HCEC 1CT (cell line): ENCODE results near the gene LIMK2.
"Not testable (repeated sequence)": the region's sequence is repeated elsewhere in the genome, so short reads cannot be mapped to it uniquely, and the experiment has no call there.

ENCODE experiments used
- DNase-seq: peaks from one replicate; pipeline ENCODE4 v3.0.0-alpha.2; 2017

LIMK2 gene

GRCh38 chr22:31211862-31212730, at the start of gene LIMK2:
Gene LIMK2, plus strand, starts transcription at chr22:31212298. Its CDS starts 111 bp downstream, at chr22:31212409.
- DNase-seq, result peak; percentile 85

- DNase-seq, result no peak
Measured at GRCh38 chr22:31170971-31171370, 41.1 kb upstream of the LIMK2 start.

DNA sequence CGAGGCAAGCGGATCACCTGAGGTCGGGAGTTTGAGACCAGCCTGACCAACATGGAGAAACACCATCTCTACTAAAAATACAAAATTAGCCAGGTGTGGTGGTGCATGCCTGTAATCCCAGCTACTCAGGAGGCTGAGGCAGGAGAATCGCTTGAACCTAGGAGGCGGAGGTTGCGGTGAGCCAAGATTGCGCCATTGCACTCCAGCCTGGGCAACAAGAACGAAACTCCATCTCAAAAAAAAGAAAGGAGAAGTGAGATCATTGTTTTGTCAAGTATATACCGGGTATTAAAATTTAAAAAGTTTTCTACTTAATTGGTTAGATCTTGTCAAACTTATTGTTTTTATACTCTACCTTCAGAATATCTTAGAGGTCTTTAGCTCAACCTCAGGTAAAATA, 40.4 kb upstream of the LIMK2 start:
- not testable (repeated sequence) for DNase-seq

- peak; percentile 92 for DNase-seq
Measured at GRCh38 chr22:31173386-31174145, 38.5 kb upstream of the LIMK2 start.

- DNase-seq, result no peak
Measured at GRCh38 chr22:31176923-31177322, 35.2 kb upstream of the LIMK2 start.

DNA sequence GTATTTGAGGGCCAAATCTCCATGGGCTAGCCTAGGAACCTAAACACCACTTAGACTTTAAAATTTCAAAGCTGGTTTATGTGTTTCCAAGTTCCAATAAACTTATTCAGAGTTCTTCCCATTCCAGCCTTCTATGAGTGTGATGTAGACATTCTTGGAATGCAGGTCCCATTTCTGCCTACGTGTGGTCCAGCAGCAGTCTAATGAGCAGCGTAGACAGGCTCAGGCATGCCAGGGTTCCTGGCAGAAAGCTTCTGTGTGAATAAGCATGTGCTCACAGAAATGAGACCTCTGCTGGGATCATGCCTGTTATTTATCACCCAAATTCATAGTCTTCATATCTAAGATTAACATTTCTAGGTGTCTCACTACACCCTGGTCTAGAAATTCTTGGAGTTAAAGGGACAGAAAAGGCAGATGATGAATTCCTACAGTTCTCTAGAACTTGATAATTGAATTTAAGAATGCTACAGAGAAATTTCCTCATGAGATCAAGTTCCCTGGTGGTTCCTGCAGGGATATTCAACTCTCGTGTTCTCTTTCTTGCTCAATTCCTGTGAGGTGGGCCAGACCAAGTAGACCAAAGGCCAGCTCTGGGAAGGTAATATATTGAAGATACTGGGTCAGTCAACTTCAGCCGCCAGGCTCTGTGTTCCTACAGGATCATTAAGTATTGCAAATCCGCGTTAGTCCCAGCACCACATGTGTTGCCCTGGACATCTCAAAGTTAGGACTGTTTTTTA, 34.5 kb upstream of the LIMK2 start:
- DNase-seq, result peak; percentile 93

DNA sequence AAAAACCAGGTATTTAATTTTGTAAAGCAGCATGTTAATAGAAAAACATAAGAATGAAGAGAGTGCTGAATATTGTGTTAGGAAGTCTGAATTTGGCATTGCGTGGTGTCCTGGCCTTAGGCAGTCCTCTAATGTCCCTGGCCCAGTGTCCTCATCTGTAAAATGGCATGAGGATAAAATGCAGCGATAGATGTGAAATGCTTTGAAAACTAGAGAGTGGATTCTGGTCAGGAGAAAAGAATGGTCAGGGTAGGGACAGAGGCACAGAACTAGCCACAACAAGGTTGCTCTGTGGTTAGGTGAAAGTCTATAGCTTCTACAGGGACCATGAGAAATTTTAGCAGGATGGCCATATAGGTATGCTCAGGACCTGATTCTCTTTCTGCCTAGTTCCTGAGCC, 33.2 kb upstream of the LIMK2 start:
- DNase-seq, result no peak

GRCh38 chr22:31179345-31179744, 32.8 kb upstream of the LIMK2 start:
- no peak for DNase-seq

DNA sequence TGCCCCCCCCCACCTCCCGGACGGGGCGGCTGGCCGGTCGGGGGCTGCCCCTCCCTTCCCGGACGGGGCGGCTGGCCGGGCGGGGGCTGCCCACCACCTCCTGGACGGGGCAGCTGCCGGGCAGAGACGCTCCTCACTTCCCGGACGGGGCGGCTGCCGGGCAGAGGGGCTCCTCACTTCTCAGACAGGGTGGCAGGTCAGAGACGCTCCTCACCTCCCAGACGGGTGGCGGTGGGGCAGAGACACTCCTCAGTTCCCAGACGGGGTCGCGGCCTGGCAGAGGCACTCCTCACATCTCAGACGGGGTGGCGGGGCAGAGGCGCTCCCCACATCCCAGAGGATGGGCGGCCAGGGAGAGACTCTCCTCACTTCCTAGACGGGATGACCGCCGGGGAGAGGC, 28.1 kb upstream of the LIMK2 start:
- no peak for DNase-seq

GRCh38 chr22:31185056-31185455, 27.0 kb upstream of the LIMK2 start:
- DNase-seq, result no peak

- no peak for DNase-seq
Measured at GRCh38 chr22:31187627-31188026, 24.5 kb upstream of the LIMK2 start.

GRCh38 chr22:31192513-31192912, 19.6 kb upstream of the LIMK2 start:
- no peak for DNase-seq

GRCh38 chr22:31193092-31193491, 19.0 kb upstream of the LIMK2 start:
- DNase-seq, result no peak

GRCh38 chr22:31194681-31195080, 17.4 kb upstream of the LIMK2 start:
- not testable (repeated sequence) for DNase-seq

DNA sequence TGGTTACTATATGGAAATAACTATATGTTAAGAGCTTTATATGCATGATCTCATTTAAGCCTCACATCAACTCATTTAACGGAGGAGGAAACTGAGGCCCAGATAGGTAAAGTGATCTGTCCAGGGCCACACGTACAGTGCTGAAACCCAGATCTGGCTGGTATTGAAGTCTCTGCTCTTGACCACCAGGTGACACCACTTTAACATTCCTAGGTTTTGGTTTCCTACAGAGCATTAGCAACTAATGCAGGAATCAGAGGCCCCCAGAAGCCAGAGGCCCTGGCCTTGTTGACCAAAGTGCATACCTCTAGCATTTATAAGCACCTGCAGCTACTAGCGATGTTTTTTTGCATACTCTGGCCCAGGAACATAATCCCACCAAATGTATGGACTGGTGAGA, 12.9 kb upstream of the LIMK2 start:
- DNase-seq, result no peak

GRCh38 chr22:31204352-31204984, 7.6 kb upstream of the LIMK2 start:
- DNase-seq, result not testable (repeated sequence)

- not testable (repeated sequence) for DNase-seq
Measured at GRCh38 chr22:31205059-31205458, 7.0 kb upstream of the LIMK2 start.

- DNase-seq, result not testable (repeated sequence)
Measured at GRCh38 chr22:31206460-31206859, 5.6 kb upstream of the LIMK2 start.

GRCh38 chr22:31206896-31207687, 5.0 kb upstream of the LIMK2 start:
- no peak for DNase-seq

DNA sequence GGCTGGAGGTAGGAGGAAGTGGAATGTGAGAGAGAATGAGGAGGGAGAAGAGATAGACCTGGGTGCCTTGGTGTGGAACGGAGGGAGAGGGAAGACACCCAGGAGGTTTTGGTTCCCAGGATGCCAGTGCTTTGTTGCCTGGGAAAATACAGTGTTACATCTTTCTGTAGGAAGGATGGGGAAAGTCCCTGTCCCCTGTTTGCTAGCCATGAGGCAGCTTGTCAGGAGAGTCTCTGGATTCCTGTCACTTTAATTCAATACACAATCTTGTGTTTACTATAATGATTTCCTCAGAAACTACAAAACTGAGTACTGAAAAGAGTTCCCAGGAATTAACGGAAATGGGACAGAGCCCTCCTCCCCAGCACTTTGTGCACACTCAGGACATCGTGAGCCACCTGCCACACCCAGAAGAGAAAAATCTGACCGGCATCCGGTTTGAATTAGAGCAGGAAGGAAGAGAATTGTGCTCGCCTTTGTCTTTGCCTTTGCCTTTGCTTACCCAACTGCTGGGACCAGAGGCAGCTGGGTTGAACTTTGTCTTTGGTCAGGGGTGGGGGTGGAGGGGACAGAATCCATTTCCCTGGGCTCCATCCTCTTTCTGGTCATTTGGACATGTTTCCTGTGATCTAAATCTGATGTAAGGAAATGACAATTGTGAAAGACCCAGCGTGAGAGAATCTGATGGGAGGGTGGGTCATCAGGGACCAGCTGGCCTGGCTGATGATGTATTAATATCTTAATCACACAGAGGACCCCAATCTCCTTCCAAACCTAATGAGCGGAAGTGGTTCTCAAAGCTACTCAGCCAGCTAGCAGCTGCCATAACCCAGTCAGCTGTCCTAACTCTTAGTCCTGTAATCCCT, 1.3 kb upstream of the LIMK2 start:
- no peak for DNase-seq

DNA sequence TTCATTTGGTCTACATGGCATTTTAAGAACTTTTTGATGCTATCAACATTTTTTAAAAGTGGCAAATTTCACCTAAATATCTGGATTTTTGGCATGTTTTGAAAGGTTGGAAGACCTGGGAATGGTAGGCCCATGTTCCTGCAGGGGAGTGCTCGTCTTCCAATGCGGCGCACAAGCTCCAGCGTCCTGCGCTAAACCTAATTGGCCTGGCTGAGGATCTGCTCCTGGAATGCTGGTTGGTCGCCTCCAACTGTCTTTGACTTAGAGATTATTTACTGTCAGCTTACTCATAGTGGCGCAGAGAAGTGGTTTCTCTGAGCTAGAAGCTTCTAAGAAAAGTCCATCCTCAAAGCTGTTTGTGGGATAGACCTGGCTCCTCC, 626 bp upstream of the LIMK2 start:
- DNase-seq, result no peak
